ENCODE measurements around the gene RBFOX2.

The RBFOX2 gene

GRCh38 chr22:35852076-35852475 is 176.5 kb downstream of the RBFOX2 start:
- no peak for DNase-seq

DNA sequence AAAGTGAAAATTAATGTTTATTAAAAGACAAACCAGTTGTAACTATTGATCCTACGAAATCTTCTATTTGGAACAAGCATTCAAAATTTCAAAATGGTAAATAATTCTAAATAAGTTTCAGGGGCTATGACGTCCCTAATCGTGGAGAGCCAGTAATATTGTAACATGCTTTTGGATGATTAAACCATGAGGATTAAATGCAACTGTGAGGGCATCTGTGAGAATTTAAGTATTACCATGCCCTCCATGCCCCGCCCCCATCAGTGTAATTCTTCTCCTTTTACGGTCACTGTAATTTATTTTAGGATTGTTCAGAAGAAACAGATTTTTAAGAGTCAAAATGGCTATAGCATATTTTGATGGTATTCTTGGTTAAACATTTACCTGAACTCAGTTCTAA is 177.8 kb downstream of the RBFOX2 start:
- no peak for DNase-seq

- DNase-seq = no peak
These were observed 181.8 kb downstream of the RBFOX2 start for GRCh38 chr22:35846804-35847203.

DNA sequence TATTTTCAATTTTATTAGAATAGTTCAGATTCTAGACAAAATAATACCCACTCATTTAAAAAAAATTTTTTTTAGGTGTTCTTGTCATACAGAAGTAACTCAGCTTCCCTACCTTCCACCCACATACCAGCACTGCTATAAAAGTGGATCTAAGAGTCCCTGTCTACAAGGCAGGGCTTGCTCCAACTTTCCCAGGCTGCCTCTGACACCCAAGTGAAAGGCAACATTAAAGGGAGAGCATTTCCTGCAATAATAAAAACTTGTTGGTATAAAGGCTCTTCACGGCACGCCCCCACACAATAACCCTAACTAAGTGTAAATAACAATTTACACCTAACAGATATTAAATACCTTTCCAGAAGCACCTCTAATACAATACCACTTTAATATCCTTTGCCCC is 183.7 kb downstream of the RBFOX2 start:
- DNase-seq = no peak

GRCh38 chr22:35842954-35843353 is 185.7 kb downstream of the RBFOX2 start:
- no peak for DNase-seq

DNA sequence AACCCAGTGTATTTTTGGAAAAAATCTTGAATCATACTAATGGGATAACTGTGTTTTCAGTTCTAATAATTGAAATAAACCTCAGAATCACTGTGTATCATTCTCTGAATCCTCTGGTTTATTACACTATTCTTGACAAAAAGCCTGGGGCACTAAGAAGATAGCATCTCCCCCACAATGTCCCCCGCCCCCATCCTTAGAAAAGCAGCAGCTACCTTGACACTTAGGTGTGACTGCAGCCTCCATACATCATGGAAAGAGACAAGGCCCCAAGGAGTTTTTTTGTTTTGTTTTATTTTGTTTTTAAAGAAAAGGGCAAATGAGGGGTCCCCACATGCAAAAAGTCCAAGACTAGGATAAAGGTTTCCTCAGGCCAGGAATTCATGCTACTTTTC is 186.1 kb downstream of the RBFOX2 start:
- no peak for DNase-seq

DNA sequence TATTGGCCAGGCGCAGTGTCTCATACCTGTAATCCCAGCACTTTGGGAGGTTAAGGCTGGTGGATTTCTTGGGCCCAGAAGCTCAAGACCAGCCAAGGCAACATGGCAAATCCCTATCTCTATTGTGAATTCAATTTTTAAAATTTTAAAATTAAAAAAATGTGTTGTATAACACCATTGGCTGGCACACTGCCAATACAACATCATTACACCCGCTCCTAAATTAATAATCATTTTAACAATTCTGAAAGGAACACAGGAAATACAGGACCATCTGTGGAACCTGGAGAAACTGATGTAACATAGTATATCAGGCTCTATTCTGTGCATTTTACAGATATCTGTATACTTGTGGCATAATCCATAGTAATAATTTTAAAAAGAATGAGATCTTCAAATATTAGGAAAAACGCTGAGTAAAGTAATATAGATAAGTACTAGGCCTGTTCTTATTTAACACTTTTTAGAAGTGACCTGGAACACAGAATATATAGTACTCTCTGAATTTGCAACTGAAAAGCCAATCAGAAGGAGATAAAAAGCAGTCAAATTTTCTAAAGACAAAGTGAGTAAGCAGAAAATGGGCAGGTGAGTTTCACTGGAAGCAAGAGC is 186.6 kb downstream of the RBFOX2 start:
- DNase-seq = no peak

- no peak for DNase-seq
These were observed 188.3 kb downstream of the RBFOX2 start for GRCh38 chr22:35840302-35840739.

DNA sequence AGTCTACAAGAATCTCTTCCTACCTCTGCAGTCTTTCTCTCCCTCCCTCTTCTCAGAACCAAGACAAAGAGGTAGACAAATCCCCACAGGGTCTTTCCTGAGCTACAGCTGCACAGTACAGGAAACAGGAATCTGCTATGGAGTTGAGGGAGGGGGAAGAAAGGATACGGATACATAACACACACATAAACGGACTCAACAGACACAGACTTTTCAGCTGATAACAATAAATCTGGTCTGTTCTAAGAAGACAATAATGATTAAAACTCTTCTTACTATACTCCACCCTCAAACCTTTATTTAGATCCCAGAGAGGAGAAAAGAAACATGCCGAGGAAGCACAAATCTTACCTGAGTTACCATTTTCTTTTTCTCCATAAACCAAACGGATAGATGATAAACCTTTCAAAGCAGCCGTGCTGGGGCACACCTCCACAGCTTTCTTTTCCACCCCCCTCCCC is 188.8 kb downstream of the RBFOX2 start:
- no peak for DNase-seq

- no peak for DNase-seq
These were observed 189.6 kb downstream of the RBFOX2 start for GRCh38 chr22:35838855-35839576.

DNA sequence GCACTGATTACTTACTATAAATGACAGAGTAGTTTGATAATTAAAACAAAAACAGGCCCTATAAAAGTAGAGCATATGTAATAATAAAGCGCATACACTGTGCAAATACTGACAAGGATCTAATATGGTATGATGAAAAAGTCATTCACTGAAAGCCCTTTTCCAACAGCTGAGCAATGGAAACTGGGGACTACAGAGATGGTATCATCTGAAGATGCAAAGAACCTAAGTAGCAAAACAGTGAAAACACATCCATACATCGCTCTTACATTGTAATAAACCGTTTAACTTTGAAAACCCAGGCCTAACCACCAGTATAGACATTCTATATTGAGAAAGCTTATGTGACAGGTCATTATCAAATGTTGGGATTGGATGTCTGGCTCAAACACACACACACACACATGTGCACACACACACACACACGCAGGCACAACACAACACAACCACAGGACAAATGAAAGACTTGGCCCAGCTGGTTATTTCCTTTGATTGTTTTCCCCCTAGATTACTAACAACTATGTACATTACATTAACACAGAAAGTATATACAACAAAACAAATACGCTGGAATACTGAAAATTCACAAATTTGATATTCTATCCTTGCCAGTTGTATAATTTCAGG is 191.4 kb downstream of the RBFOX2 start:
- DNase-seq = no peak

DNA sequence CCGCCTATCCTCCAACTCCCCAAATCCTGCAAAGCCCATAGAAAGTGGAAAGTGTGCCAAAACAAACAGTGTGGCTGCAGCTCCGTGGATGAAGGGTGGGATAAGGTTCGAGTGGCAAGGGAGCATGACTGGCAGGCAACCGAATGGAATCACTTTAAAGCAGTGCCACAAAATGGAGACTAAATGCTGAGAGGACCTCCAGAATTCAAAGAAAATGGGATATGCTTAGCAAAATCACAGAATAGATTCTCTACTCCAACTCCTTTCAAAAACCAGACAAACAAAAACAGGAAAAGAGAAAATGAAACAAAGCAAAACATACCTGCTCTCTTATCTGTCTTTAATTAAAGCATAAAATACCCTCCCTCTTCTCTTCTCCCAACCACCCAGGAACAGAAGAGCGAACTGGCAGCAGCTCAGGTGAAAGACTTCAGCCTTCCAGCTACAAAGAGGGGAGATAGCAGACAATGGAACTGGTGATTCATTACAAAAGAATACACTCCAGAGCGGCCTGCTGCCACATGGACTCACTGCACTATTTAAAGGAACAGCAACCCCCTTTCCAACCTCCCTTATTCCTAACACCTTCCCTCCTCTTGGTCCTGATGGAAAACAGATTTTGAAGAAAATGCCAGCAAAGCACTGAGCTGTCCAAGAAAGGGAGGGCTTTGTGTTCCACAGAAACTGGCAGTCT is 192.5 kb downstream of the RBFOX2 start:
- no peak for DNase-seq

DNA sequence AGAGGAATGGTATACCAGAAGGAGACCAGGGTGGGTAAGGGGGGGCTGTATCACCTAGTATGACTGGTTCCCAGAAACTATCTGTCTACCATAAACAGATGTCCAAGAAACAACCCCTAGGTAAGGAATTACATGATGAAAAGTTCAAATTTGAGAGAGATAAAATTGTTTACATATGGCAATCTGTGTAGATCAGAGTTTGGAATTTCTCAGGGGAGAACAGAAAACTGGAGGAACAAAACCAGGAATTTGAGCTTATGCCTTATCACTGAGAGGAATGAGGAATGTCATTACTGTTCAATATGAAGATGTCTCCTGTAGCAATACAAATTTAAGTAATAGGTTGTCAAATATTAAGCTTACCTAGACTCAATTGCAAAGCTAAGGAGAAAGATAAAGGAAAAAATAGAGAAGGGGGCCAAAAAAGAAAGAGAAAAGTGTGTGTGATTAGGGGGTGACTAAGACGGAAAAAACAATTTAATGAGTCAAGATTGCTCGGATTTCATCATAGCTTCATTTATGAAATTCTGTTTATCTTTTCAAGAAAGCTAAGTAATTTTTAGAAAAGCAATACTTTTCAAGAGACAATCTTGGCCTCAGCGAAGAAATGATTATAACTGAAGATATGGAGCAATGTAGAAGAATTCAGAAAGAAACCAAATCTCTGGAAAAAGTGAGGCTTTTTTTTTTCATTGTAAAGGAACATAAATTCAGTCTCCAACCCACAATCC is 193.2 kb downstream of the RBFOX2 start:
- no peak for DNase-seq

- DNase-seq = no peak
These were observed 194.6 kb downstream of the RBFOX2 start for GRCh38 chr22:35834061-35834460.

- DNase-seq = no peak
These were observed 198.3 kb downstream of the RBFOX2 start for GRCh38 chr22:35830305-35830704.

DNA sequence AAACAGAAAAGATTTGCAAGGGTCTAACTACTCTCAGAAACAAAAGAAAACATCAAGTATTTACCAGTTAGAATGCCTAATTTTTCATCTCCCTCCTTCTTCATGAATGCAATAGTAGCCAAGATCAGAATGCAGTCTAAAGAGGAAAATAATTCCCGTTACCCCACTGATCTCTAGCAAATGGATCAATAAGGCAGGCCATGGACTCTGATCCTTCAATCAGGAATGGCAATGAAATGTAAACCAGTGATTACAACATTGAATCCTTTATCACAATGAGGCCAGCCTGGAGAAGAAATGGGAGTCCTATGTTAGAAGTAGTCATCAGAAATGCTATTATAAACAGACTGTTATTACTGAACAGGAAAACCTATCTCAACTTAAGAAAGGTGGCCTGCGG is 204.4 kb downstream of the RBFOX2 start:
- no peak for DNase-seq

DNA sequence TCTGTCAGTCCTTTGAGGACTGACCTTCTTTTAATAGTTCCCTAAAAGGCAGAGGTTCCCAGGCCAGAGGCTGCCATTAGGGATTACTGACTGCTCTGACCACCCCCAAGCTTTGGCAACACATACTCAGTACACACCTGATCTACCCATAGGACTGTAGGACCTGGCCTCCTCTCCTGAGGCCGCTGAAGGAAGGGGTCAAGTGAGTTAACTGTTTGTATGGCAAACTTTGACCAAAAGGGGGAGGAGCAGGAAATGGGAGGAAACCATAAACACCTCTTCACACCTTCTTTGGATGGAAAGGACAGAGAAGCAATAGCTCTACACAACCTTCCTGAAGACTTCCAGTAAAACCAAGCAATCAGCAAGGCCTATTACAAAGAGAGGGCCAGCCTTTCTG is 207.0 kb downstream of the RBFOX2 start:
- no peak for DNase-seq

DNA sequence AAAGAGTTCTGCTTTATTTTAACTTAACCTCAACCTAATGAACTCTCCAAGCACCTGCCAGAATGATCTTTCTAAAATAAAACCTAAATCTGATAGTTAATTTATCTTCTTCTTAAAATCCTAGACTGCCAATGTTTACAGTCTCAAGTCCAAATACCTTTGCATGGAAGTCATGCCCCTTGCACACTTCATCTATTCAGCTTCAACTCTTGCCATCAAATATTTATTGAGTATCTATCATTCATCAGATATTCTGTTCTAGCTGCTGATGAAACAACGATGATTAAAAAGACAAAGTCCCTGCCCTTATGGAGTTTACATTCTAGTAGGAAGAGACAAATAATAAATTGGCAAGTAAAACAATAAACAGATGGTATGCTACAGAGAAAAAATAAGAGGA is 209.2 kb downstream of the RBFOX2 start:
- DNase-seq = no peak

DNA sequence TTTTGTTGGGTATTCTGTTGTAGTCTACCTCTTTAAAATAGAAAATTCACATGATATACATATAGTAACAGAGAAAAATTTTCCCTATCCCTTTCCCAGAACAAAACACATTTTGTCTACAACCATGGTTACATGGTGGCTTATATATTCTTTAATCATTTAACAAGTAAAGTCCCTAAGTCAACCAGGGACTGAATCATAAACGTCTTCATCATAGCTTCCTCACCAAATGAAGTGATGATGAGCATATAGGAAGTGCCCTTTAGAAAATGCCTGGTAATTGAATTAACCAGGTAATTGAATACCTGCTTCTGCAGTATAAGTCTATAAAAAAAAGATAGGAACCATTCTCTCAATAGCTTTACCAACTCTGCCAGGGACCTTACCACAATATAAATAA is 209.7 kb downstream of the RBFOX2 start:
- DNase-seq = no peak

DNA sequence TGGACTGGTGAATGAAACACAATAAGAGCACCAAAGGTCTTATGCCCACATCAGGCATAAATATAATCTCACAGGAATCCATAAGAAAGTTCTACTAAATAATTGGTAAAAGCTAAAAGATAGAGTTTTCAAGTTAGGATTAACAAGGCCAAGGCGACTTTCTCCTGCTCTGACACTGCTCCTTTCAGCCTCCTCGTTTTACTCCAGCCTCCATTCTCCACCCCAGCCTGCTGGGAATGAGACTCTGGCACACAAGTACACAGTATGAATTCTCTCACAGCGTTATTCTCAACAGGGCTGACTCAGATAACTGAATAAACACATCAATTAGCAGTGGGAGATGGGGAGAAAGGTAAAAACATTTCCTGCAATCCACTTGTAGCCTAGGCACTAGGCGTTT is 216.0 kb downstream of the RBFOX2 start:
- no peak for DNase-seq

GRCh38 chr22:35811670-35812069 is 217.0 kb downstream of the RBFOX2 start:
- no peak for DNase-seq

DNA sequence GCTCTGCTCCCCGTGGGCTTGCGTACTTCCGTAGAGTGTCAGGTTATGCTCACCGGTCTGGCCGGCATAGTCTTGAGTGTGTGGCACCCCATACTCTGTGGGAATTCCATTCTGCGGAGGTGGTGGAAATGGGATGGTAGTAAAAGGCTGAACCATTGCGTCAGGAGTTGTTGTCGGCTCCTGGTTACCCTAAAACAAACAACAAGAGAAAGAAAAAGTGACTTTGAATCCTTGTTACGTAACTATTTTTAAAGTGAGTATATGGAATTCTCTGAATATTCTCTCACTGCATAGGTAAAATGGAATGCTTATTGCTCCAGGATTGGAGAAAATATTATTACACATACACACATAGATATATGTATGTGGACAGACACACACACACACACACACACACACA is 218.8 kb downstream of the RBFOX2 start:
- no peak for DNase-seq

GRCh38 chr22:35808377-35808776 is 220.2 kb downstream of the RBFOX2 start:
- DNase-seq = no peak

Data from CD4-positive, alpha-beta T cell treated with Interleukin-12 subunit alpha and Interleukin-12 subunit beta, for 1 hour (primary cell).